ENCODE measurements around the gene COL23A1.
"Not testable (repeated sequence)": the region's sequence is repeated elsewhere in the genome, so short reads cannot be mapped to it uniquely, and the experiment has no call there.

Gene COL23A1

GRCh38 chr5:178261666-178262600 is 328.3 kb downstream of the COL23A1 start:
- H3K27ac ChIP-seq (ENCODE audit: low read length), result no peak overlapping the region
- no peak overlapping the region for H2AFZ ChIP-seq (ENCODE audit: low read depth, low read length)
- no peaks in the 10 kb centered on the region for H3K36me3 ChIP-seq (replicated peaks; ENCODE audit: low read depth, low read length)
- no peaks in the 10 kb centered on the region for H3K79me2 ChIP-seq (ENCODE audit: low read length)
- no peaks in the 10 kb centered on the region for H3K9me3 ChIP-seq (ENCODE audit: insufficient read depth, low read length)
- no peaks in the 10 kb centered on the region for H3K4me1 ChIP-seq (ENCODE audit: low read length)
- H4K20me1 ChIP-seq (ENCODE audit: insufficient read depth, low read length), result no peaks in the 10 kb centered on the region
- no peak overlapping the region for H3K4me3 ChIP-seq (ENCODE audit: low read length)
- H3K27me3 ChIP-seq (ENCODE audit: low read depth, low read length), result no peaks in the 10 kb centered on the region
- no peak overlapping the region for H3K9ac ChIP-seq (ENCODE audit: low read length)
- TF ChIP-seq CTCF (IDR thresholded peaks at IDR 0.05; ENCODE audit: low read depth, low read length), result no peak
- TF ChIP-seq EZH2phosphoT487 (IDR thresholded peaks at IDR 0.05; ENCODE audit: low read depth), result no peak
- H3K4me2 ChIP-seq (ENCODE audit: low read length), result no peak overlapping the region

- no peaks in the 10 kb centered on the region for H3K4me1 ChIP-seq (ENCODE audit: low read length)
- H3K79me2 ChIP-seq (ENCODE audit: low read length), result no peaks in the 10 kb centered on the region
- H3K4me3 ChIP-seq (ENCODE audit: low read length), result no peak overlapping the region
- no peak for TF ChIP-seq CTCF (IDR thresholded peaks at IDR 0.05; ENCODE audit: low read depth, low read length)
- no peak for TF ChIP-seq EZH2phosphoT487 (IDR thresholded peaks at IDR 0.05; ENCODE audit: low read depth)
- no peaks in the 10 kb centered on the region for H3K27me3 ChIP-seq (ENCODE audit: low read depth, low read length)
- H4K20me1 ChIP-seq (ENCODE audit: insufficient read depth, low read length), result no peaks in the 10 kb centered on the region
- H3K27ac ChIP-seq (ENCODE audit: low read length), result no peak overlapping the region
- H2AFZ ChIP-seq (ENCODE audit: low read depth, low read length), result no peak overlapping the region
- H3K36me3 ChIP-seq (replicated peaks; ENCODE audit: low read depth, low read length), result no peaks in the 10 kb centered on the region
- no peaks in the 10 kb centered on the region for H3K9me3 ChIP-seq (ENCODE audit: insufficient read depth, low read length)
- H3K9ac ChIP-seq (ENCODE audit: low read length), result no peak overlapping the region
- H3K4me2 ChIP-seq (ENCODE audit: low read length), result no peak overlapping the region
Observed at GRCh38 chr5:178259623-178260536, 330.3 kb downstream of the COL23A1 start.

GRCh38 chr5:178257650-178258049 is 332.5 kb downstream of the COL23A1 start:
- no peaks in the 10 kb centered on the region for H3K27me3 ChIP-seq (ENCODE audit: low read depth, low read length)
- no peaks in the 10 kb centered on the region for H3K36me3 ChIP-seq (replicated peaks; ENCODE audit: low read depth, low read length)
- no peaks in the 10 kb centered on the region for H3K79me2 ChIP-seq (ENCODE audit: low read length)
- no peaks in the 10 kb centered on the region for H4K20me1 ChIP-seq (ENCODE audit: insufficient read depth, low read length)
- H3K4me1 ChIP-seq (ENCODE audit: low read length), result no peaks in the 10 kb centered on the region
- no peak overlapping the region for H2AFZ ChIP-seq (ENCODE audit: low read depth, low read length)
- H3K4me3 ChIP-seq (ENCODE audit: low read length), result no peak overlapping the region
- H3K9me3 ChIP-seq (ENCODE audit: insufficient read depth, low read length), result no peaks in the 10 kb centered on the region
- H3K9ac ChIP-seq (ENCODE audit: low read length), result no peak overlapping the region
- no peak overlapping the region for H3K27ac ChIP-seq (ENCODE audit: low read length)
- H3K4me2 ChIP-seq (ENCODE audit: low read length), result no peak overlapping the region
- TF ChIP-seq CTCF (IDR thresholded peaks at IDR 0.05; ENCODE audit: low read depth, low read length) (no peak), EZH2phosphoT487 (IDR thresholded peaks at IDR 0.05; ENCODE audit: low read depth) (no peak)

- Histone ChIP-seq H3K4me2 (ENCODE audit: low read length) (no peak overlapping the region), H3K36me3 (replicated peaks; ENCODE audit: low read depth, low read length) (no peaks in the 10 kb centered on the region), H3K9ac (ENCODE audit: low read length) (no peak overlapping the region), H3K9me3 (ENCODE audit: insufficient read depth, low read length) (no peaks in the 10 kb centered on the region), H4K20me1 (ENCODE audit: insufficient read depth, low read length) (no peaks in the 10 kb centered on the region), H2AFZ (ENCODE audit: low read depth, low read length) (no peak overlapping the region), H3K79me2 (ENCODE audit: low read length) (no peaks in the 10 kb centered on the region), H3K27me3 (ENCODE audit: low read depth, low read length) (no peaks in the 10 kb centered on the region), H3K4me1 (ENCODE audit: low read length) (no peaks in the 10 kb centered on the region), H3K27ac (ENCODE audit: low read length) (no peak overlapping the region), H3K4me3 (ENCODE audit: low read length) (no peak overlapping the region)
- no peak for TF ChIP-seq EZH2phosphoT487 (IDR thresholded peaks at IDR 0.05; ENCODE audit: low read depth)
- TF ChIP-seq CTCF (IDR thresholded peaks at IDR 0.05; ENCODE audit: low read depth, low read length), result no peak
Observed at GRCh38 chr5:178256746-178257145, 333.4 kb downstream of the COL23A1 start.

- not testable (repeated sequence) for H3K9ac ChIP-seq (ENCODE audit: low read length); H3K27me3 ChIP-seq (ENCODE audit: low read depth, low read length); H3K79me2 ChIP-seq (ENCODE audit: low read length); H3K4me3 ChIP-seq (ENCODE audit: low read length); H3K27ac ChIP-seq (ENCODE audit: low read length); H3K9me3 ChIP-seq (ENCODE audit: insufficient read depth, low read length); H3K36me3 ChIP-seq (replicated peaks; ENCODE audit: low read depth, low read length); H3K4me1 ChIP-seq (ENCODE audit: low read length); H2AFZ ChIP-seq (ENCODE audit: low read depth, low read length); H3K4me2 ChIP-seq (ENCODE audit: low read length); H4K20me1 ChIP-seq (ENCODE audit: insufficient read depth, low read length)
Observed at GRCh38 chr5:178253632-178254031, 336.6 kb downstream of the COL23A1 start.

All from OCI-LY3 (cell line).